A673 (cell line): ENCODE data around the gene PHF21A. TPM values are rescaled to one million over a fixed set of nuclear protein-coding genes. Genes with fewer than 3 reads are reported as not detected.

Source experiments
- BruUV-seq: library from RNA; stranded (reverse); fragments of 400-500 nt; replicated peaks from 2 replicates; lab custom pipeline; 2021; lab: Mats Ljungman, UMichigan
- CTCF ChIA-PET: fragments of 300-600 bp; sonication (Branson Sonifier 250); formaldehyde crosslinking; loops from one replicate; lab custom pipeline; 2022; ENCODE audit warnings: antibody characterized with exemption; lab: Charles Lee
- POLR2A ChIA-PET: fragments of 300-600 bp; sonication (Branson Sonifier 250); formaldehyde crosslinking; loops from one replicate; lab custom pipeline; 2022; ENCODE audit warnings: antibody characterized with exemption; ENCODE audit not compliant: low non-redundant PET; lab: Charles Lee
- DNase-seq: peaks from one replicate; pipeline ENCODE4 v3.0.0-alpha.2; 2015; ENCODE audit warnings: low spot score
- H3K27ac ChIP-seq: fragments of 200-600 bp; sonication (generic); 2 replicates; pipeline ENCODE4 v1.5.1; 2016; ENCODE audit warnings: mixed run types, low read depth, mild to moderate bottlenecking, mixed read lengths, antibody characterized with exemption, low read length; ENCODE audit not compliant: poor library complexity, severe bottlenecking
- H3K27me3 ChIP-seq: fragments of 200-600 bp; sonication (generic); replicated peaks from 2 replicates; pipeline ENCODE4 v1.6.1; 2017; ENCODE audit warnings: mixed run types, low read depth, mild to moderate bottlenecking, mixed read lengths, antibody characterized with exemption, low read length; ENCODE audit not compliant: insufficient read depth, poor library complexity
- H3K36me3 ChIP-seq: fragments of 200-600 bp; sonication (generic); 2 replicates; pipeline ENCODE4 v1.6.1; 2016; ENCODE audit warnings: mixed run types, mild to moderate bottlenecking, mixed read lengths, antibody characterized with exemption, low read length; ENCODE audit not compliant: insufficient read depth, poor library complexity, severe bottlenecking
- H3K4me1 ChIP-seq: fragments of 200-600 bp; sonication (generic); 2 replicates; pipeline ENCODE4 v1.6.1; 2017; ENCODE audit warnings: mixed run types, mild to moderate bottlenecking, mixed read lengths, antibody characterized with exemption, low read length; ENCODE audit not compliant: insufficient read depth, poor library complexity, severe bottlenecking
- H3K4me3 ChIP-seq: fragments of 200-600 bp; sonication (generic); 2 replicates; pipeline ENCODE4 v1.5.1; 2016; ENCODE audit warnings: low read depth, mixed run types, mild to moderate bottlenecking, mixed read lengths, low read length; ENCODE audit not compliant: poor library complexity, severe bottlenecking
- H3K9me3 ChIP-seq: fragments of 200-600 bp; sonication (generic); 2 replicates; pipeline ENCODE4 v1.6.1; 2016; ENCODE audit warnings: mixed run types, low read depth, mild to moderate bottlenecking, mixed read lengths, antibody characterized with exemption, low read length; ENCODE audit not compliant: poor library complexity, severe bottlenecking
- EZH2 ChIP-seq: fragments of 200-600 bp; sonication (generic); IDR thresholded peaks from 2 replicates; pipeline ENCODE4 v1.6.1; 2017; ENCODE audit warnings: borderline replicate concordance, low read depth, mild to moderate bottlenecking, mixed read lengths, antibody characterized with exemption, low read length; ENCODE audit not compliant: poor library complexity, severe bottlenecking
- intact Hi-C: fragments of 100-400 bp; cut with micrococcal nuclease; formaldehyde crosslinking; loops from one replicate; pipeline ENCODE4 v1.10.0; 2022; ENCODE audit not compliant: unreplicated experiment
- total RNA-seq: library from RNA; stranded (reverse); gene quantifications from 2 replicates; pipeline ENCODE4 v1.2.3, GENCODE V29; 2021
- TF ChIP-seq, protein P1 (sequence below): fragments of 300-800, 200-600 bp; sonication (generic); conservative IDR thresholded peaks from 2 replicates; pipeline ENCODE4 v1.5.1; 2017; ENCODE audit warnings: low read depth, mild to moderate bottlenecking, antibody characterized with exemption, low read length, moderate library complexity, mixed read lengths

Gene PHF21A
- total RNA-seq, 1 experiment from 2014 or later = 77.2 TPM

DNA sequence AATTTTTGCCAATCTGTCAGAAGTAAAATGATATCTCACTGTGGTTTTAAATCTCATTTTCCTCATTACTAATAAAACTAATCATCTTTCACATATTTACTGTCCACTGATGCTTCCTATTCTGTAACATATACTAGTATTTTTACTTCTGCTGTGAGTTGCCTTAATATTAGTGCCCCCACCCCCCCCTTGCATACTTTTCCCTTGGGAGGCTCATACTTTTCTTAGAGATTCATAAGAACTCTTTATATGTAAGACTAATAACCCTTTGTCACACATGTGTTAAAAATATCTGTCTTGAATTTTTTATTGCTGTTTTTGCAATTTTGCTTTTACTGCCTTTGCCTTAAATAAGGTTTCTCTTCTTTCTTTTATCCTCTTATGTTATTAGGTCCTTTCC is 87.2 kb downstream of the PHF21A start:
- no peak for TF ChIP-seq EZH2
- TF ChIP-seq, protein P1, sequence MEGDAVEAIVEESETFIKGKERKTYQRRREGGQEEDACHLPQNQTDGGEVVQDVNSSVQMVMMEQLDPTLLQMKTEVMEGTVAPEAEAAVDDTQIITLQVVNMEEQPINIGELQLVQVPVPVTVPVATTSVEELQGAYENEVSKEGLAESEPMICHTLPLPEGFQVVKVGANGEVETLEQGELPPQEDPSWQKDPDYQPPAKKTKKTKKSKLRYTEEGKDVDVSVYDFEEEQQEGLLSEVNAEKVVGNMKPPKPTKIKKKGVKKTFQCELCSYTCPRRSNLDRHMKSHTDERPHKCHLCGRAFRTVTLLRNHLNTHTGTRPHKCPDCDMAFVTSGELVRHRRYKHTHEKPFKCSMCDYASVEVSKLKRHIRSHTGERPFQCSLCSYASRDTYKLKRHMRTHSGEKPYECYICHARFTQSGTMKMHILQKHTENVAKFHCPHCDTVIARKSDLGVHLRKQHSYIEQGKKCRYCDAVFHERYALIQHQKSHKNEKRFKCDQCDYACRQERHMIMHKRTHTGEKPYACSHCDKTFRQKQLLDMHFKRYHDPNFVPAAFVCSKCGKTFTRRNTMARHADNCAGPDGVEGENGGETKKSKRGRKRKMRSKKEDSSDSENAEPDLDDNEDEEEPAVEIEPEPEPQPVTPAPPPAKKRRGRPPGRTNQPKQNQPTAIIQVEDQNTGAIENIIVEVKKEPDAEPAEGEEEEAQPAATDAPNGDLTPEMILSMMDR = no peak
- Histone ChIP-seq H3K4me1 (no peaks in the 10 kb centered on the region), H3K27ac (no peak overlapping the region), H3K36me3 (no peaks in the 10 kb centered on the region), H3K27me3 (no peaks in the 10 kb centered on the region), H3K4me3 (no peak overlapping the region), H3K9me3 (no peaks in the 10 kb centered on the region)
- intact Hi-C loops = loop anchor here (5.0 kb wide), 1 partner anchor 52 kb away; no protein-coding TSS in a partner anchor
- no TSS peak for BruUV-seq
- no peak for DNase-seq
- POLR2A ChIA-PET = no interaction called here
- CTCF ChIA-PET = no interaction called here

- Histone ChIP-seq H3K27me3 (no peaks in the 10 kb centered on the region), H3K4me1 (no peaks in the 10 kb centered on the region), H3K27ac (no peak overlapping the region), H3K4me3 (no peak overlapping the region), H3K36me3 (no peaks in the 10 kb centered on the region), H3K9me3 (no peaks in the 10 kb centered on the region)
- ChIA-PET CTCF (no interaction called here), POLR2A (no interaction called here)
- intact Hi-C loops = no loop called here
- TF ChIP-seq, protein P1 = no peak
- TF ChIP-seq EZH2 = no peak
- BruUV-seq = no TSS peak
- no peak for DNase-seq
Measured at GRCh38 chr11:46026606-46027293, 94.5 kb downstream of the PHF21A start.

DNA sequence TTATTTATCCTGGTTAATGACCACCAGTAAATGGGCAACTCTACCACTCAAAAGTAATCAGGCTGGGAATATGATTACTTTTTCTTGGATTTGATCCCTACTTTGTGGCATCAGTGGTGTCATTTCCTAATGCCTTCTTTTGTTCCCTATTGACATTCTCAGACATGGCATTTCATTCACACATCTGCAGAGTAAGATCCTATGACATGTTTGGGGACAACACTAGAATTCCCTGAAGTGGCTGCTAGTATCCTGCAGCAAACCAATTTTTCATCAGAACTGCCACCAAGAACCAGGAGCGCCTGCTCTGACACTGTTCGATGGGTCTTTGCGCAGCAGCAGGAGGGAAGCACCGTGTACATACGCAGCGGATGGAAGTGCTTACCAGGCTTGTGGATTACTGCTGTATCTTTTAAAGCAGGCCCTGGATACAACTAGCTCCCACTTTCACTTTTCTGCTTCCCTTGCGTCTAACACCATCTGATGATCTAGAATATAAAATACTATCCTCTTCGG is 101.1 kb downstream of the PHF21A start:
- no peak for DNase-seq
- BruUV-seq = no TSS peak
- Histone ChIP-seq H3K36me3 (no peaks in the 10 kb centered on the region), H3K4me3 (no peak overlapping the region), H3K4me1 (no peaks in the 10 kb centered on the region), H3K27me3 (no peaks in the 10 kb centered on the region), H3K9me3 (no peaks in the 10 kb centered on the region), H3K27ac (no peak overlapping the region)
- intact Hi-C loops = no loop called here
- ChIA-PET POLR2A (no interaction called here), CTCF (no interaction called here)
- TF ChIP-seq, protein P1 = no peak
- TF ChIP-seq EZH2 = no peak
